Measurements from ENCODE around the gene SOWAHD. TPM values are rescaled to one million over a fixed set of nuclear protein-coding genes. Genes with fewer than 3 reads are reported as not detected.

The SOWAHD gene
- total and polyA plus RNA-seq, 2 experiments from 2014 or later: 0.22 TPM; not detected in 1

DNA sequence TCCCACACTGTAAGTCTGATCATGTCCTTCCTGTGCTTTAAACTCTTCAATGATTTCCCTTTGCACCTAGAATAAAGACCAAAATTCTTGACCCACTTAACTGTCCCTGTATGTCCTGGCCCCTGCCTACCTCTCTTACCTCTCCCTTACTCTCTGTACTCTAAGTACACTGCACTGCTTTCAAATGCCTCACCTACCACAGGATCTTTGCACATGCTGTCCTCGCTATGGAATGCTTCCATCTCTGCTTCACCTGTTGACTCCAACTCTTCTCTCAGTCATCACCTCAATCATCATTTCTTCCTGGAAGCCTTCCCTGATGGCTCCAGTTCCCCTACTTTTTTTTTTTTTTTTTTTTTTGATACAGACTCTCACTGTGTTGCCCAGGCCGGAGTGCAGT is 36.5 kb upstream of the SOWAHD start:
- Histone ChIP-seq H3K9me2 (ENCODE audit: insufficient read depth) (no peaks in the 10 kb centered on the region), H3K9me3 (ENCODE audit: low read depth) (no peaks in the 10 kb centered on the region), H3K27ac (no peak overlapping the region), H3K36me3 (ENCODE audit: low read depth) (no peaks in the 10 kb centered on the region), H3K4me1 (ENCODE audit: insufficient read depth) (no peaks in the 10 kb centered on the region), H3F3A (ENCODE audit: insufficient read depth) (no peaks in the 10 kb centered on the region), H2AFZ (no peak overlapping the region), H3K9ac (no peak overlapping the region), H3K27me3 (replicated peaks; ENCODE audit: insufficient read depth) (no peaks in the 10 kb centered on the region), H3K79me2 (ENCODE audit: insufficient read depth) (no peaks in the 10 kb centered on the region), H3K4me3 (no peak overlapping the region), H3K4me2 (ENCODE audit: unreplicated experiment) (no peak overlapping the region), H4K20me1 (ENCODE audit: insufficient read depth) (no peaks in the 10 kb centered on the region)
- DNase-seq: no peak
- in situ Hi-C loops (cut with MboI): no loop called here
- no peak for TF ChIP-seq EZH2 (IDR thresholded peaks at IDR 0.05; ENCODE audit: insufficient read depth, poor library complexity, severe bottlenecking)
- TF ChIP-seq EZH2phosphoT487 (IDR thresholded peaks at IDR 0.05; ENCODE audit: insufficient read depth, low read depth): no peak
- WGBS, 2 experiments (ENCODE audit: low coverage in 1 of 2, low lambda C conversion rate in 2 of 2, missing lambda C conversion rate in 2 of 2): 49 to 90% methylated on average over 1 to 2 of the region's 2 CpGs

DNA sequence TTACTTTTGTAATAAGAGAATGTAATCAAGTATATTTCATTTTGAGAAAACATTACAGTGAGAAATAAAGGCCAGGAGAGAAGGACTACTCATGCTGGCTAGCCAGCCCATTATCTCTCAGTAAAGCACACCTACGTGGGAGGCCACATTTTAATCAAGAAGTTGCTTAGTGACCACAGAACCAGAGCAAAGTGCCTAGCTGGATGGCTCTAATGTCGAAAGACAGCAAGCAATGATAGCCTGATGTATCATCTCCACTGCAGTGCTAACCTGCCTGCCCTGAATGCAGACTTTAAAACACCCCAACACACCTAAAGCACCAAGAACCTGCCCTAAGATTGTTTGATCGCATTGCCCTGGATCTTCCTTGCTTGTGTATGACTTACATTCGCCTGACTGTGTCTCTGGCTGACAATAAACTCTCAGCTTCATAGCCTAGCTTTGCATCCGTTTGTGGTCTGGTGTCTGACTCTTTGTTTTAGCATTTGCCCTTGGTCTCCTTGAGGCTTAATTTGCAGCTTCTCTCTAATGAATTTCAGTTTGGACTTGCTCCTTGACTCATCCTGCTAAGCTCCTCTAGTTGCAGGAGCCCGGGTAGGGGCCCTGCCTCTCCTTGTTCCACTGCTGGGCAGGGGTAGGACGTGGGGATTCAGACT is 31.4 kb upstream of the SOWAHD start:
- no peak overlapping the region for H3K27ac ChIP-seq
- H3K27me3 ChIP-seq (replicated peaks; ENCODE audit: insufficient read depth): no peaks in the 10 kb centered on the region
- in situ Hi-C loops (cut with MboI): loop anchor here (25.0 kb wide), 1 partner anchor 215 kb away; no protein-coding TSS in a partner anchor
- no peaks in the 10 kb centered on the region for H4K20me1 ChIP-seq (ENCODE audit: insufficient read depth)
- no peaks in the 10 kb centered on the region for H3K36me3 ChIP-seq (ENCODE audit: low read depth)
- peak; percentile 46 for DNase-seq
- WGBS, 2 experiments (ENCODE audit: low coverage in 1 of 2, low lambda C conversion rate in 2 of 2, missing lambda C conversion rate in 2 of 2): 31 to 32% methylated on average over 7 of the region's 7 CpGs
- no peaks in the 10 kb centered on the region for H3K79me2 ChIP-seq (ENCODE audit: insufficient read depth)
- H3K4me2 ChIP-seq (ENCODE audit: unreplicated experiment): no peak overlapping the region
- H3F3A ChIP-seq (ENCODE audit: insufficient read depth): no peaks in the 10 kb centered on the region
- H3K4me3 ChIP-seq: no peak overlapping the region
- no peaks in the 10 kb centered on the region for H3K4me1 ChIP-seq (ENCODE audit: insufficient read depth)
- H3K9me3 ChIP-seq (ENCODE audit: low read depth): no peaks in the 10 kb centered on the region
- TF ChIP-seq EZH2phosphoT487 (IDR thresholded peaks at IDR 0.05; ENCODE audit: insufficient read depth, low read depth): no peak
- TF ChIP-seq EZH2 (IDR thresholded peaks at IDR 0.05; ENCODE audit: insufficient read depth, poor library complexity, severe bottlenecking): no peak
- H3K9ac ChIP-seq: no peak overlapping the region
- no peaks in the 10 kb centered on the region for H3K9me2 ChIP-seq (ENCODE audit: insufficient read depth)
- H2AFZ ChIP-seq: no peak overlapping the region

GRCh38 chrX:119728487-119728886 is 29.9 kb upstream of the SOWAHD start:
- Histone ChIP-seq H3K79me2 (ENCODE audit: insufficient read depth) (no peaks in the 10 kb centered on the region), H3K27ac (no peak overlapping the region), H4K20me1 (ENCODE audit: insufficient read depth) (no peaks in the 10 kb centered on the region), H2AFZ (no peak overlapping the region), H3K9me2 (ENCODE audit: insufficient read depth) (no peaks in the 10 kb centered on the region), H3K4me2 (ENCODE audit: unreplicated experiment) (no peak overlapping the region), H3K36me3 (ENCODE audit: low read depth) (no peaks in the 10 kb centered on the region), H3K9ac (no peak overlapping the region), H3K4me3 (no peak overlapping the region), H3F3A (ENCODE audit: insufficient read depth) (no peaks in the 10 kb centered on the region), H3K4me1 (ENCODE audit: insufficient read depth) (no peaks in the 10 kb centered on the region), H3K9me3 (ENCODE audit: low read depth) (no peaks in the 10 kb centered on the region), H3K27me3 (replicated peaks; ENCODE audit: insufficient read depth) (no peaks in the 10 kb centered on the region)
- in situ Hi-C loops (cut with MboI): loop anchor here (25.0 kb wide), 1 partner anchor 216 kb away; no protein-coding TSS in a partner anchor
- TF ChIP-seq EZH2phosphoT487 (IDR thresholded peaks at IDR 0.05; ENCODE audit: insufficient read depth, low read depth) (no peak), EZH2 (IDR thresholded peaks at IDR 0.05; ENCODE audit: insufficient read depth, poor library complexity, severe bottlenecking) (no peak)
- 82 to 90% methylated on average over 5 of the region's 5 CpGs for WGBS, 2 experiments (ENCODE audit: low coverage in 1 of 2, low lambda C conversion rate in 2 of 2, missing lambda C conversion rate in 2 of 2)
- no peak for DNase-seq

DNA sequence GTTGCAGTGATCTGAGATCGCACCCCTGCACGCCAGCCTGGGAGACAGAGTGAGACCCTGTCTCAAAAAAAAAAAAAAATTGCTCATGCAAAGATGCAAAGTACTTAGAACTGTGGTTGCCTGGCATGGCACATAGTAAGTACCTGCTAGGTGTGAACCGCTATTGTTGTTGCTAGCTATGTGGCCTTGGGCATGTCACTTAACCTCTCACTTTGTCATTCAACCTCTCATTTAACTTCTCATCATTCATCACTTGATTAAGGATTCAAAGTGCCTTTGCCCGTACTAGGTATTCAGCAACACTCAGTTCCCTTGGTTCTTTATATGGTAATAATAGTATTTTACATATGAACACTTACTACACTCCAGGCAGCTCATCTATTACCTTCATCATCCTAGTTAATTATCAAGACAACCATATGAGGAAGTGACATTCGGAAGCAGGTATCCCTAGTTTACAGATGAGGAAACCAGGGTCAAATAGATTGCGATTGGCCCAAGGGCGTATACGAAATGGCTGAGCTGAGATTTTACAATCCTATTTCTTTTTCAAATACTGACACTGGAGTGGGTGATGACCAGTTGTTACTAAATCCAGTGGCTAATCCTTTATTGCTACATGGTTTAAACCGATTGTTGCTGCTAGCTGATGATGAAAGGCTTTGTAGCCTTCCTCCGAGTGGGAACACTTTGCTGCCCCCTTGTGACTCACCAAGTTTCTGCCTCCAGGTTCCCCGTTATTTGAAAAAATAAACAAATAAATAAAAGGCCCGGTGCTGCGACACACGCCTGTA is 28.8 kb upstream of the SOWAHD start:
- H2AFZ ChIP-seq: no peak overlapping the region
- peak; percentile 79 for DNase-seq
- WGBS, 2 experiments (ENCODE audit: low coverage in 1 of 2, low lambda C conversion rate in 2 of 2, missing lambda C conversion rate in 2 of 2): 48 to 52% methylated on average over 12 to 14 of the region's 14 CpGs
- H3K4me1 ChIP-seq (ENCODE audit: insufficient read depth): no peaks in the 10 kb centered on the region
- in situ Hi-C loops (cut with MboI): loop anchor here (10.0 to 25.0 kb wide), 2 partner anchors 125 to 217 kb away; partner anchors contain the start of gene NKRF
- TF ChIP-seq EZH2phosphoT487 (IDR thresholded peaks at IDR 0.05; ENCODE audit: insufficient read depth, low read depth) (no peak), EZH2 (IDR thresholded peaks at IDR 0.05; ENCODE audit: insufficient read depth, poor library complexity, severe bottlenecking) (no peak)
- no peaks in the 10 kb centered on the region for H3K36me3 ChIP-seq (ENCODE audit: low read depth)
- no peaks in the 10 kb centered on the region for H3K9me3 ChIP-seq (ENCODE audit: low read depth)
- H3K9me2 ChIP-seq (ENCODE audit: insufficient read depth): no peaks in the 10 kb centered on the region
- H3F3A ChIP-seq (ENCODE audit: insufficient read depth): no peaks in the 10 kb centered on the region
- H3K9ac ChIP-seq: no peak overlapping the region
- no peak overlapping the region for H3K4me2 ChIP-seq (ENCODE audit: unreplicated experiment)
- no peaks in the 10 kb centered on the region for H3K79me2 ChIP-seq (ENCODE audit: insufficient read depth)
- H4K20me1 ChIP-seq (ENCODE audit: insufficient read depth): no peaks in the 10 kb centered on the region
- H3K27me3 ChIP-seq (replicated peaks; ENCODE audit: insufficient read depth): no peaks in the 10 kb centered on the region
- H3K4me3 ChIP-seq: no peak overlapping the region
- H3K27ac ChIP-seq: no peak overlapping the region

Measured in GM23248 (cell line).